GM12878 (cell line): Measurements from ENCODE around the gene C3. TPM values are rescaled to one million over a fixed set of nuclear protein-coding genes. Genes with fewer than 3 reads are reported as not detected.

Experiments
- ASH2L ChIP-seq: fragments of 300-600, 200-600 bp; sonication (generic); IDR thresholded peaks from 2 replicates; pipeline ENCODE4 v1.6.1; 2017; ENCODE audit warnings: low read depth, mild to moderate bottlenecking, borderline replicate concordance
- BMI1 ChIP-seq: fragments of 450-650 bp; IDR thresholded peaks from 2 replicates; pipeline ENCODE4 v1.6.1; 2016; ENCODE audit warnings: mild to moderate bottlenecking, moderate library complexity, borderline replicate concordance
- CBX5 ChIP-seq: sonication (generic); IDR thresholded peaks from 2 replicates; pipeline ENCODE4 v1.6.1; 2016; ENCODE audit warnings: low read depth, moderate library complexity, mild to moderate bottlenecking, inconsistent platforms
- CHD4 ChIP-seq: fragments of 200-600 bp; sonication (generic); IDR thresholded peaks from 2 replicates; pipeline ENCODE4 v1.6.1; 2016; ENCODE audit warnings: mild to moderate bottlenecking
- DPF2 ChIP-seq: fragments of 450-650 bp; IDR thresholded peaks from 2 replicates; pipeline ENCODE4 v1.6.1; 2017; ENCODE audit warnings: mild to moderate bottlenecking
- EP300 ChIP-seq, 2 experiments: fragments of 150-350 bp in 1 of 2; IDR thresholded peaks; 2 replicates each; pipeline ENCODE4 v1.6.1; 2011 to 2012; ENCODE audit warnings: low read depth in 2 of 2, low read length in 2 of 2, borderline replicate concordance in 1 of 2, improper control_type of control experiment in 1 of 2, inconsistent platforms in 1 of 2; ENCODE audit not compliant: control insufficient read depth in 1 of 2
- IRF4 ChIP-seq: IDR thresholded peaks from 2 replicates; pipeline ENCODE4 v1.6.1; 2011; ENCODE audit warnings: low read depth, low read length
- KAT2A ChIP-seq: conservative IDR thresholded peaks from 2 replicates; pipeline ENCODE4 v1.6.1; 2011; ENCODE audit warnings: low read depth, low read length; ENCODE audit not compliant: control insufficient read depth
- MTA3 ChIP-seq: IDR thresholded peaks from 2 replicates; pipeline ENCODE4 v1.6.1; 2012; ENCODE audit warnings: low read length, inconsistent platforms, borderline replicate concordance
- NR2C1 ChIP-seq: fragments of 450-650 bp; IDR thresholded peaks from 2 replicates; pipeline ENCODE4 v1.6.1; 2017; ENCODE audit warnings: antibody characterized with exemption, mild to moderate bottlenecking, moderate library complexity
- SMC3 ChIP-seq: IDR thresholded peaks from 2 replicates; pipeline ENCODE4 v1.6.1; 2011; ENCODE audit warnings: low read length, improper control_type of control experiment, borderline replicate concordance
- SRF ChIP-seq, 2 experiments: IDR thresholded peaks; 2 replicates each; pipeline ENCODE4 v1.6.1; 2011; ENCODE audit warnings: low read depth in 2 of 2, low read length in 2 of 2, mild to moderate bottlenecking in 1 of 2, moderate library complexity in 1 of 2
- STAT3 ChIP-seq: IDR thresholded peaks from 2 replicates; pipeline ENCODE4 v1.6.1; 2011; ENCODE audit warnings: low read depth, low read length, improper control_type of control experiment
- TARDBP ChIP-seq: IDR thresholded peaks from 2 replicates; pipeline ENCODE4 v1.6.1; 2016; ENCODE audit warnings: borderline replicate concordance
- polyA plus RNA-seq, 11 experiments: library from polyadenylated mRNA; depleted of rRNA in 4 of 11; unstranded in 6 of 11; stranded (reverse) in 5 of 11; fragments of >200 nt; fragmentation: Nextera tagmentation in 4 of 11; fragmentation: Illumina TruSeq in 1 of 11; extraction: Ambion mirVana in 4 of 11; extraction: Trizol in 1 of 11; gene quantifications; 1 replicate in 1 of 11; 2 replicates in 10 of 11; pipeline versions ENCODE4 v1.2.1 to v1.2.3, GENCODE V29; 2011 to 2016; ENCODE audit warnings: inconsistent platforms in 2 of 11, missing spikeins in 2 of 11, low read depth in 1 of 11
- total RNA-seq, 4 experiments: library from RNA; depleted of rRNA in 3 of 4; stranded (reverse); fragments of >200 nt in 3 of 4; fragmentation: Illumina TruSeq in 1 of 4; extraction: Trizol in 1 of 4; gene quantifications; 2 replicates each; pipeline versions ENCODE4 v1.2.1 to v1.2.3, GENCODE V29; 2013 to 2021
- TF ChIP-seq, protein P1 (sequence below): fragments of 150-350 bp; IDR thresholded peaks from 2 replicates; pipeline ENCODE4 v1.6.1; 2016; ENCODE audit warnings: low read depth, low read length
- TF ChIP-seq, protein P2 (sequence below), 3 experiments: IDR thresholded peaks in 2 of 3; conservative IDR thresholded peaks in 1 of 3; 2 replicates each; pipeline ENCODE4 v1.5.1; 2011; ENCODE audit warnings: low read depth in 3 of 3, low read length in 3 of 3, mild to moderate bottlenecking in 3 of 3, control low read depth in 2 of 3, moderate library complexity in 2 of 3, inconsistent platforms in 1 of 3, mixed read lengths in 1 of 3; ENCODE audit not compliant: control insufficient read depth in 2 of 3, insufficient read depth in 1 of 3; ENCODE audit errors: extremely low read depth in 1 of 3
- TF ChIP-seq, protein P3 (sequence below): fragments of 450-650 bp; IDR thresholded peaks from 2 replicates; pipeline ENCODE4 v1.6.1; 2016; ENCODE audit warnings: mild to moderate bottlenecking, moderate library complexity, borderline replicate concordance
- TF ChIP-seq, protein P4 (sequence below): IDR thresholded peaks from 2 replicates; pipeline ENCODE4 v1.6.1; 2012; ENCODE audit warnings: low read depth, low read length, improper control_type of control experiment
- TF ChIP-seq, protein P5 (sequence below): fragments of 450-650 bp; IDR thresholded peaks from 2 replicates; pipeline ENCODE4 v1.6.1; 2017; ENCODE audit warnings: mild to moderate bottlenecking

Gene C3
- total and polyA plus RNA-seq, 10 of the 15 experiments (the other 5 are each of a cell fraction or from before 2014, with no cell fraction given), result 0.20 to 6.7 (median 0.72) TPM

DNA sequence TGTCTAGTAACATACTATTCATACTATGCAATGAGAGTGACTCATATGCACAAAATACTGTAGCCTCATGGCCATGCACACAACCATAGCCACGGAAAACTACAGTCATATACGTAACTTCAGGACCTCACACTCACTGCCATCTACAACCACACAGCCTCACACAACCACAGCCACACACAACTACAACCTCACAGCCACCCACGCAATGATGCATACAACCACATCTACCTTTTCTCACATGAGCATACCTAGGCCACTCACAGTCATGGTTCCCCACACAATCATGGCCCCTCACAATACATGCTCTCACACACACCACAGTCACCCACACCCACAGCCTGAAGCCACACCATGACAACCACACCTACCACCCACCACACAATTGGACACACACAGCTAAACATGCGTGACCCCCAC, 41.8 kb downstream of the C3 start (continued):
- TF ChIP-seq, protein P1, sequence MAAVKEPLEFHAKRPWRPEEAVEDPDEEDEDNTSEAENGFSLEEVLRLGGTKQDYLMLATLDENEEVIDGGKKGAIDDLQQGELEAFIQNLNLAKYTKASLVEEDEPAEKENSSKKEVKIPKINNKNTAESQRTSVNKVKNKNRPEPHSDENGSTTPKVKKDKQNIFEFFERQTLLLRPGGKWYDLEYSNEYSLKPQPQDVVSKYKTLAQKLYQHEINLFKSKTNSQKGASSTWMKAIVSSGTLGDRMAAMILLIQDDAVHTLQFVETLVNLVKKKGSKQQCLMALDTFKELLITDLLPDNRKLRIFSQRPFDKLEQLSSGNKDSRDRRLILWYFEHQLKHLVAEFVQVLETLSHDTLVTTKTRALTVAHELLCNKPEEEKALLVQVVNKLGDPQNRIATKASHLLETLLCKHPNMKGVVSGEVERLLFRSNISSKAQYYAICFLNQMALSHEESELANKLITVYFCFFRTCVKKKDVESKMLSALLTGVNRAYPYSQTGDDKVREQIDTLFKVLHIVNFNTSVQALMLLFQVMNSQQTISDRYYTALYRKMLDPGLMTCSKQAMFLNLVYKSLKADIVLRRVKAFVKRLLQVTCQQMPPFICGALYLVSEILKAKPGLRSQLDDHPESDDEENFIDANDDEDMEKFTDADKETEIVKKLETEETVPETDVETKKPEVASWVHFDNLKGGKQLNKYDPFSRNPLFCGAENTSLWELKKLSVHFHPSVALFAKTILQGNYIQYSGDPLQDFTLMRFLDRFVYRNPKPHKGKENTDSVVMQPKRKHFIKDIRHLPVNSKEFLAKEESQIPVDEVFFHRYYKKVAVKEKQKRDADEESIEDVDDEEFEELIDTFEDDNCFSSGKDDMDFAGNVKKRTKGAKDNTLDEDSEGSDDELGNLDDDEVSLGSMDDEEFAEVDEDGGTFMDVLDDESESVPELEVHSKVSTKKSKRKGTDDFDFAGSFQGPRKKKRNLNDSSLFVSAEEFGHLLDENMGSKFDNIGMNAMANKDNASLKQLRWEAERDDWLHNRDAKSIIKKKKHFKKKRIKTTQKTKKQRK, result no peak
- TF ChIP-seq CHD4 (no peak), SMC3 (no peak), EP300 (IDR thresholded peaks at IDR 0.05; ENCODE audit: borderline replicate concordance in 1 of 2, control insufficient read depth in 1 of 2, low read depth in 2 of 2, low read length in 2 of 2) (no peak), CBX5 (no peak), TARDBP (no peak), NR2C1 (no peak), DPF2 (no peak), MTA3 (no peak), IRF4 (no peak), BMI1 (no peak), ASH2L (no peak), SRF (IDR thresholded peaks at IDR 0.05; ENCODE audit: low read depth in 2 of 2, low read length in 2 of 2) (no peak), KAT2A (no peak), STAT3 (no peak)
- TF ChIP-seq, protein P2, sequence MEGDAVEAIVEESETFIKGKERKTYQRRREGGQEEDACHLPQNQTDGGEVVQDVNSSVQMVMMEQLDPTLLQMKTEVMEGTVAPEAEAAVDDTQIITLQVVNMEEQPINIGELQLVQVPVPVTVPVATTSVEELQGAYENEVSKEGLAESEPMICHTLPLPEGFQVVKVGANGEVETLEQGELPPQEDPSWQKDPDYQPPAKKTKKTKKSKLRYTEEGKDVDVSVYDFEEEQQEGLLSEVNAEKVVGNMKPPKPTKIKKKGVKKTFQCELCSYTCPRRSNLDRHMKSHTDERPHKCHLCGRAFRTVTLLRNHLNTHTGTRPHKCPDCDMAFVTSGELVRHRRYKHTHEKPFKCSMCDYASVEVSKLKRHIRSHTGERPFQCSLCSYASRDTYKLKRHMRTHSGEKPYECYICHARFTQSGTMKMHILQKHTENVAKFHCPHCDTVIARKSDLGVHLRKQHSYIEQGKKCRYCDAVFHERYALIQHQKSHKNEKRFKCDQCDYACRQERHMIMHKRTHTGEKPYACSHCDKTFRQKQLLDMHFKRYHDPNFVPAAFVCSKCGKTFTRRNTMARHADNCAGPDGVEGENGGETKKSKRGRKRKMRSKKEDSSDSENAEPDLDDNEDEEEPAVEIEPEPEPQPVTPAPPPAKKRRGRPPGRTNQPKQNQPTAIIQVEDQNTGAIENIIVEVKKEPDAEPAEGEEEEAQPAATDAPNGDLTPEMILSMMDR (IDR thresholded peaks at IDR 0.05 in 2 of 3, conservative IDR thresholded peaks at IDR 0.05 in 1 of 3; ENCODE audit: control insufficient read depth in 2 of 3, extremely low read depth in 1 of 3, insufficient read depth in 1 of 3, low read depth in 3 of 3, low read length in 3 of 3), result no peak
- TF ChIP-seq, protein P3, sequence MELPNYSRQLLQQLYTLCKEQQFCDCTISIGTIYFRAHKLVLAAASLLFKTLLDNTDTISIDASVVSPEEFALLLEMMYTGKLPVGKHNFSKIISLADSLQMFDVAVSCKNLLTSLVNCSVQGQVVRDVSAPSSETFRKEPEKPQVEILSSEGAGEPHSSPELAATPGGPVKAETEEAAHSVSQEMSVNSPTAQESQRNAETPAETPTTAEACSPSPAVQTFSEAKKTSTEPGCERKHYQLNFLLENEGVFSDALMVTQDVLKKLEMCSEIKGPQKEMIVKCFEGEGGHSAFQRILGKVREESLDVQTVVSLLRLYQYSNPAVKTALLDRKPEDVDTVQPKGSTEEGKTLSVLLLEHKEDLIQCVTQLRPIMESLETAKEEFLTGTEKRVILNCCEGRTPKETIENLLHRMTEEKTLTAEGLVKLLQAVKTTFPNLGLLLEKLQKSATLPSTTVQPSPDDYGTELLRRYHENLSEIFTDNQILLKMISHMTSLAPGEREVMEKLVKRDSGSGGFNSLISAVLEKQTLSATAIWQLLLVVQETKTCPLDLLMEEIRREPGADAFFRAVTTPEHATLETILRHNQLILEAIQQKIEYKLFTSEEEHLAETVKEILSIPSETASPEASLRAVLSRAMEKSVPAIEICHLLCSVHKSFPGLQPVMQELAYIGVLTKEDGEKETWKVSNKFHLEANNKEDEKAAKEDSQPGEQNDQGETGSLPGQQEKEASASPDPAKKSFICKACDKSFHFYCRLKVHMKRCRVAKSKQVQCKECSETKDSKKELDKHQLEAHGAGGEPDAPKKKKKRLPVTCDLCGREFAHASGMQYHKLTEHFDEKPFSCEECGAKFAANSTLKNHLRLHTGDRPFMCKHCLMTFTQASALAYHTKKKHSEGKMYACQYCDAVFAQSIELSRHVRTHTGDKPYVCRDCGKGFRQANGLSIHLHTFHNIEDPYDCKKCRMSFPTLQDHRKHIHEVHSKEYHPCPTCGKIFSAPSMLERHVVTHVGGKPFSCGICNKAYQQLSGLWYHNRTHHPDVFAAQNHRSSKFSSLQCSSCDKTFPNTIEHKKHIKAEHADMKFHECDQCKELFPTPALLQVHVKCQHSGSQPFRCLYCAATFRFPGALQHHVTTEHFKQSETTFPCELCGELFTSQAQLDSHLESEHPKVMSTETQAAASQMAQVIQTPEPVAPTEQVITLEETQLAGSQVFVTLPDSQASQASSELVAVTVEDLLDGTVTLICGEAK, result no peak
- TF ChIP-seq, protein P4, sequence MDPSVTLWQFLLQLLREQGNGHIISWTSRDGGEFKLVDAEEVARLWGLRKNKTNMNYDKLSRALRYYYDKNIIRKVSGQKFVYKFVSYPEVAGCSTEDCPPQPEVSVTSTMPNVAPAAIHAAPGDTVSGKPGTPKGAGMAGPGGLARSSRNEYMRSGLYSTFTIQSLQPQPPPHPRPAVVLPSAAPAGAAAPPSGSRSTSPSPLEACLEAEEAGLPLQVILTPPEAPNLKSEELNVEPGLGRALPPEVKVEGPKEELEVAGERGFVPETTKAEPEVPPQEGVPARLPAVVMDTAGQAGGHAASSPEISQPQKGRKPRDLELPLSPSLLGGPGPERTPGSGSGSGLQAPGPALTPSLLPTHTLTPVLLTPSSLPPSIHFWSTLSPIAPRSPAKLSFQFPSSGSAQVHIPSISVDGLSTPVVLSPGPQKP, result no peak
- TF ChIP-seq, protein P5, sequence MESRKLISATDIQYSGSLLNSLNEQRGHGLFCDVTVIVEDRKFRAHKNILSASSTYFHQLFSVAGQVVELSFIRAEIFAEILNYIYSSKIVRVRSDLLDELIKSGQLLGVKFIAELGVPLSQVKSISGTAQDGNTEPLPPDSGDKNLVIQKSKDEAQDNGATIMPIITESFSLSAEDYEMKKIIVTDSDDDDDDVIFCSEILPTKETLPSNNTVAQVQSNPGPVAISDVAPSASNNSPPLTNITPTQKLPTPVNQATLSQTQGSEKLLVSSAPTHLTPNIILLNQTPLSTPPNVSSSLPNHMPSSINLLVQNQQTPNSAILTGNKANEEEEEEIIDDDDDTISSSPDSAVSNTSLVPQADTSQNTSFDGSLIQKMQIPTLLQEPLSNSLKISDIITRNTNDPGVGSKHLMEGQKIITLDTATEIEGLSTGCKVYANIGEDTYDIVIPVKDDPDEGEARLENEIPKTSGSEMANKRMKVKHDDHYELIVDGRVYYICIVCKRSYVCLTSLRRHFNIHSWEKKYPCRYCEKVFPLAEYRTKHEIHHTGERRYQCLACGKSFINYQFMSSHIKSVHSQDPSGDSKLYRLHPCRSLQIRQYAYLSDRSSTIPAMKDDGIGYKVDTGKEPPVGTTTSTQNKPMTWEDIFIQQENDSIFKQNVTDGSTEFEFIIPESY, result no peak
